ENCODE measurements around the gene RBM4B.

- TF ChIP-seq POLR2A (IDR thresholded peaks at IDR 0.05): no peak
- TF ChIP-seq, protein P1, sequence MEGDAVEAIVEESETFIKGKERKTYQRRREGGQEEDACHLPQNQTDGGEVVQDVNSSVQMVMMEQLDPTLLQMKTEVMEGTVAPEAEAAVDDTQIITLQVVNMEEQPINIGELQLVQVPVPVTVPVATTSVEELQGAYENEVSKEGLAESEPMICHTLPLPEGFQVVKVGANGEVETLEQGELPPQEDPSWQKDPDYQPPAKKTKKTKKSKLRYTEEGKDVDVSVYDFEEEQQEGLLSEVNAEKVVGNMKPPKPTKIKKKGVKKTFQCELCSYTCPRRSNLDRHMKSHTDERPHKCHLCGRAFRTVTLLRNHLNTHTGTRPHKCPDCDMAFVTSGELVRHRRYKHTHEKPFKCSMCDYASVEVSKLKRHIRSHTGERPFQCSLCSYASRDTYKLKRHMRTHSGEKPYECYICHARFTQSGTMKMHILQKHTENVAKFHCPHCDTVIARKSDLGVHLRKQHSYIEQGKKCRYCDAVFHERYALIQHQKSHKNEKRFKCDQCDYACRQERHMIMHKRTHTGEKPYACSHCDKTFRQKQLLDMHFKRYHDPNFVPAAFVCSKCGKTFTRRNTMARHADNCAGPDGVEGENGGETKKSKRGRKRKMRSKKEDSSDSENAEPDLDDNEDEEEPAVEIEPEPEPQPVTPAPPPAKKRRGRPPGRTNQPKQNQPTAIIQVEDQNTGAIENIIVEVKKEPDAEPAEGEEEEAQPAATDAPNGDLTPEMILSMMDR (IDR thresholded peaks at IDR 0.05 in 4 of 5, conservative IDR thresholded peaks at IDR 0.05 in 1 of 5): no peak
These were observed 17.9 kb downstream of the RBM4B start for GRCh38 chr11:66659763-66660162.
